Hepatocyte (in vitro differentiated cells): ENCODE results near the gene CSMD2.

Experiments
- EZH2 ChIP-seq: fragments of 200-600 bp; sonication (generic); IDR thresholded peaks from 2 replicates; pipeline ENCODE4 v1.6.1; 2016; ENCODE audit warnings: antibody characterized with exemption, mild to moderate bottlenecking, borderline replicate concordance
- TF ChIP-seq, protein P1 (sequence below): fragments of 200-600 bp; sonication (generic); IDR thresholded peaks from 2 replicates; pipeline ENCODE4 v1.5.1; 2016; ENCODE audit warnings: antibody characterized with exemption, mild to moderate bottlenecking; ENCODE audit not compliant: poor library complexity

DNA sequence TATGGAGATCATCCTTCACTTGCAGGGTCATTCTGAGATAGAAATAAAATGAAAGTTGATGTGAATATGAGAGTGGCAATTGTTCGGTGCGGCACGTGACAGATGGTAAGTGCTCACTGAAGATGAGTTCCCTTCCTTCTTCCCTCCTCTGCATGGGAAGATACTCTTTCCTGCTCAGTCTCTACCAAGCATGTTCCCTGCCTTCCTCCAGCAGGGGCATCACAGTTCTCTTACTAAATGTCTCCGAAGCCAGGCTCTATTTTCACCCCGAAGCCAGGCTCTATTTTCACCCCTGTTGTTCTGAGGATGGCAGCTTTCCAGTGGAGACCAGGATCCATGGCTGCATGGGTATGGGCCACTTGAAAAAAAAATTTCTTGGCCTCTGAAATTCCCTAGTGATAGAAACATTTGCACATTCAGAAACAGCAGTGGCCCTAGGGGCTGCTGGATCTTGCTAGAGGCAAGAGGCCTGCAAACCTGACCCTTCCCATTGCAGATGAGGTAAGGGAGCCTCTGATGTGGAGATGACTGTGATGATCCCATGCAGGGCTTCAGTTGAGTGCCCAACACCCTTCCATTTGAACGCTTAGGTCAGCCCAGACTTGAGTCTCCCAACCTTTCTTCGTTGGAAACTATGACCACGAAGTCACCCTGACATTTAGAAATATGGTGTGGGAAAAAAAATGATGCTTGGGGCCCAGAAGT is 424.8 kb downstream of the CSMD2 start:
- TF ChIP-seq, protein P1, sequence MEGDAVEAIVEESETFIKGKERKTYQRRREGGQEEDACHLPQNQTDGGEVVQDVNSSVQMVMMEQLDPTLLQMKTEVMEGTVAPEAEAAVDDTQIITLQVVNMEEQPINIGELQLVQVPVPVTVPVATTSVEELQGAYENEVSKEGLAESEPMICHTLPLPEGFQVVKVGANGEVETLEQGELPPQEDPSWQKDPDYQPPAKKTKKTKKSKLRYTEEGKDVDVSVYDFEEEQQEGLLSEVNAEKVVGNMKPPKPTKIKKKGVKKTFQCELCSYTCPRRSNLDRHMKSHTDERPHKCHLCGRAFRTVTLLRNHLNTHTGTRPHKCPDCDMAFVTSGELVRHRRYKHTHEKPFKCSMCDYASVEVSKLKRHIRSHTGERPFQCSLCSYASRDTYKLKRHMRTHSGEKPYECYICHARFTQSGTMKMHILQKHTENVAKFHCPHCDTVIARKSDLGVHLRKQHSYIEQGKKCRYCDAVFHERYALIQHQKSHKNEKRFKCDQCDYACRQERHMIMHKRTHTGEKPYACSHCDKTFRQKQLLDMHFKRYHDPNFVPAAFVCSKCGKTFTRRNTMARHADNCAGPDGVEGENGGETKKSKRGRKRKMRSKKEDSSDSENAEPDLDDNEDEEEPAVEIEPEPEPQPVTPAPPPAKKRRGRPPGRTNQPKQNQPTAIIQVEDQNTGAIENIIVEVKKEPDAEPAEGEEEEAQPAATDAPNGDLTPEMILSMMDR: no peak
- TF ChIP-seq EZH2: no peak
